ENCODE measurements around the gene NR5A1. TPM values are rescaled to one million over a fixed set of nuclear protein-coding genes. Genes with fewer than 3 reads are reported as not detected.

NR5A1 gene
- polyA plus RNA-seq, 2 of the 4 experiments (the other 2 are of a cell fraction) = not detected

- no peak for TF ChIP-seq EHF (CRISPR knock-in tag; IDR thresholded peaks at IDR 0.05)
- no peak for TF ChIP-seq EP300 (IDR thresholded peaks at IDR 0.05)
Measured at GRCh38 chr9:124444166-124444565, 63.0 kb downstream of the NR5A1 start (continued).

- DNase-seq (ENCODE audit: low read depth in 1 of 2, low spot score in 1 of 2) (no peak), FAIRE-seq (no peak), ATAC-seq (no peak)
- POLR2A ChIA-PET = no interaction called here
- Histone ChIP-seq H3K4me2 (no peak overlapping the region), H3K4me3 (no peak overlapping the region), H3K4me1 (no peaks in the 10 kb centered on the region), H3K27ac (no peak overlapping the region), H3K9me3 (no peaks in the 10 kb centered on the region; the same call in 2 of the 3 replicates)
- CTCF ChIA-PET = no interaction called here
- TF ChIP-seq ELK1 (IDR thresholded peaks at IDR 0.05; ENCODE audit: low read depth, low read length) = no peak
- no peak for TF ChIP-seq ESRRA (IDR thresholded peaks at IDR 0.05; ENCODE audit: borderline replicate concordance, low read length)
- no peak for TF ChIP-seq TFCP2L1 (CRISPR knock-in tag; IDR thresholded peaks at IDR 0.05)
- TF ChIP-seq EHMT2 (IDR thresholded peaks at IDR 0.05; ENCODE audit: low read depth) = no peak
- TF ChIP-seq SMC3 (IDR thresholded peaks at IDR 0.05) = no peak
- TF ChIP-seq RAD21 (conservative IDR thresholded peaks at IDR 0.05 in 1 of 2, IDR thresholded peaks at IDR 0.05 in 1 of 2) = no peak
- WGBS (ENCODE audit: missing lambda C conversion rate) = 66% methylated on average over 2 of the region's 2 CpGs
Measured at GRCh38 chr9:124443625-124444024, 63.6 kb downstream of the NR5A1 start.

- TF ChIP-seq HDAC2 (IDR thresholded peaks at IDR 0.05) (no peak), GATA3 (IDR thresholded peaks at IDR 0.05; ENCODE audit: borderline replicate concordance) (no peak), FOXS1 (CRISPR knock-in tag; IDR thresholded peaks at IDR 0.05) (no peak), KDM5A (IDR thresholded peaks at IDR 0.05) (no peak), RARB (CRISPR knock-in tag; IDR thresholded peaks at IDR 0.05) (no peak), NR3C1 (IDR thresholded peaks at IDR 0.05) (no peak), CHD4 (IDR thresholded peaks at IDR 0.05; ENCODE audit: borderline replicate concordance) (no peak), HOXB13 (CRISPR knock-in tag; IDR thresholded peaks at IDR 0.05; ENCODE audit: low read depth) (no peak), JUNB (IDR thresholded peaks at IDR 0.05) (no peak), FOSB (CRISPR knock-in tag; IDR thresholded peaks at IDR 0.05) (no peak), HOXA7 (CRISPR knock-in tag; IDR thresholded peaks at IDR 0.05) (no peak), CBX2 (IDR thresholded peaks at IDR 0.05; ENCODE audit: borderline replicate concordance, low read depth) (no peak), HEYL (CRISPR knock-in tag; IDR thresholded peaks at IDR 0.05) (no peak)
- FAIRE-seq = no peak
- ATAC-seq = no peak
- Histone ChIP-seq H3K9me3 (no peaks in the 10 kb centered on the region; the same call in 2 of the 3 replicates), H3K4me1 (no peaks in the 10 kb centered on the region), H3K4me3 (no peak overlapping the region), H3K27ac (no peak overlapping the region), H3K4me2 (no peak overlapping the region)
- CTCF ChIA-PET = interaction anchor here (0.8 to 2.1 kb wide), 3 partner anchors 22 to 94 kb away, joined by 3 to 9 read pairs (median 5); no protein-coding TSS in a partner anchor
- no peak for DNase-seq (ENCODE audit: low read depth in 1 of 2, low spot score in 1 of 2)
- WGBS (ENCODE audit: missing lambda C conversion rate) = 93% methylated on average over 3 of the region's 3 CpGs
- POLR2A ChIA-PET = no interaction called here
Measured at GRCh38 chr9:124442826-124443225, 64.4 kb downstream of the NR5A1 start.

GRCh38 chr9:124442379-124442778 is 64.8 kb downstream of the NR5A1 start:
- POLR2A ChIA-PET = no interaction called here
- H3K9me3 ChIP-seq = no peaks in the 10 kb centered on the region; the same call in 2 of the 3 replicates
- DNase-seq (ENCODE audit: low read depth in 1 of 2, low spot score in 1 of 2) = no peak
- CTCF ChIA-PET = interaction anchor here (0.8 to 2.1 kb wide), 3 partner anchors 21 to 94 kb away, joined by 3 to 9 read pairs (median 5); no protein-coding TSS in a partner anchor
- no peak for FAIRE-seq
- H3K4me3 ChIP-seq = no peak overlapping the region
- H3K4me1 ChIP-seq = no peaks in the 10 kb centered on the region
- H3K27ac ChIP-seq = no peak overlapping the region
- no peak overlapping the region for H3K4me2 ChIP-seq
- ATAC-seq = no peak
- no peak for TF ChIP-seq MAX (IDR thresholded peaks at IDR 0.05)
- TF ChIP-seq RNF2 (IDR thresholded peaks at IDR 0.05; ENCODE audit: borderline replicate concordance, low read depth) = no peak
- no peak for TF ChIP-seq ESRRA (IDR thresholded peaks at IDR 0.05; ENCODE audit: borderline replicate concordance, low read length)
- no peak for TF ChIP-seq BHLHE40 (IDR thresholded peaks at IDR 0.05; ENCODE audit: low read depth, low read length)
- no peak for TF ChIP-seq HOXB5 (CRISPR knock-in tag; IDR thresholded peaks at IDR 0.05)
- no peak for TF ChIP-seq NPAS2 (CRISPR knock-in tag; IDR thresholded peaks at IDR 0.05; ENCODE audit: borderline replicate concordance)
- TF ChIP-seq RARB (CRISPR knock-in tag; IDR thresholded peaks at IDR 0.05) = no peak
- TF ChIP-seq HOXA7 (CRISPR knock-in tag; IDR thresholded peaks at IDR 0.05) = no peak
- no peak for TF ChIP-seq EHMT2 (IDR thresholded peaks at IDR 0.05; ENCODE audit: low read depth)
- no peak for TF ChIP-seq ZC3H11A (IDR thresholded peaks at IDR 0.05)
- no peak for TF ChIP-seq EP300 (IDR thresholded peaks at IDR 0.05)
- TF ChIP-seq MAZ (IDR thresholded peaks at IDR 0.05; ENCODE audit: borderline replicate concordance, low read depth, low read length) = no peak
- TF ChIP-seq KDM5A (IDR thresholded peaks at IDR 0.05) = no peak
- no peak for TF ChIP-seq CEBPB (IDR thresholded peaks at IDR 0.05)
- TF ChIP-seq PHF8 (IDR thresholded peaks at IDR 0.05; ENCODE audit: borderline replicate concordance, low read depth) = no peak
- no peak for TF ChIP-seq PBX3 (IDR thresholded peaks at IDR 0.05)

Data from A549 (cell line).